Glomerular endothelial cell (primary cell): Measurements from ENCODE around the gene KBTBD6. TPM values are rescaled to one million over a fixed set of nuclear protein-coding genes. Genes with fewer than 3 reads are reported as not detected.
"Not testable (repeated sequence)": the region's sequence is repeated elsewhere in the genome, so short reads cannot be mapped to it uniquely, and the experiment has no call there.

Experiments
- DNase-seq: peaks from one replicate; pipeline ENCODE4 v3.0.0-alpha.2; 2011; ENCODE audit warnings: low read depth, low spot score; ENCODE audit errors: extremely low read depth
- total RNA-seq: library from RNA; depleted of rRNA; stranded (reverse); fragments of >200 nt; gene quantifications from 2 replicates; pipeline ENCODE4 v1.2.3, GENCODE V29; 2015

Gene KBTBD6
- total RNA-seq, 1 donor from 2014 or later = 5.8 TPM

- DNase-seq = no peak
These were observed 3.9 kb upstream of the KBTBD6 start for GRCh38 chr13:41136396-41137031.

- no peak for DNase-seq
These were observed 1.3 kb upstream of the KBTBD6 start for GRCh38 chr13:41133951-41134350.

- not testable (repeated sequence) for DNase-seq
These were observed 716 bp downstream of the KBTBD6 start for GRCh38 chr13:41131660-41132511.

DNA sequence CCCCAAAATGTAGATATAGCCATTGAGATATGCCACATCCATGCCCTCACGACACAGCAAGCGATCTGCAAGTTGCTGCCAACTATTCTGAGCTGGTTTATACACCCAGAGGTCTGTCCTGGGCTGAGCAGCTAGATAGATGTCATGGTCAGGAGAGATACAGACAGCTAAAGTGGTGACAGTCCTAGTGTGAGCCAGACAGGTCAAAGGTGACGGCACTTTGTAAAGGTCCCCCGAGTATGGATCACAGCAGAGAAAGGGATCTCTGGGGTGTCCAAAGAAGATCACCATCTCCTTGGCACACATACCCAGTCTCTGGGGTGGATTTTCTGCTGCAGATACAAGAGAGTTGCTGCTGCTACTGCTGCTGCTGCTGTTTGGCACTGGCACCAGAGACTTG lies 1.4 kb downstream of the KBTBD6 start:
- not testable (repeated sequence) for DNase-seq

DNA sequence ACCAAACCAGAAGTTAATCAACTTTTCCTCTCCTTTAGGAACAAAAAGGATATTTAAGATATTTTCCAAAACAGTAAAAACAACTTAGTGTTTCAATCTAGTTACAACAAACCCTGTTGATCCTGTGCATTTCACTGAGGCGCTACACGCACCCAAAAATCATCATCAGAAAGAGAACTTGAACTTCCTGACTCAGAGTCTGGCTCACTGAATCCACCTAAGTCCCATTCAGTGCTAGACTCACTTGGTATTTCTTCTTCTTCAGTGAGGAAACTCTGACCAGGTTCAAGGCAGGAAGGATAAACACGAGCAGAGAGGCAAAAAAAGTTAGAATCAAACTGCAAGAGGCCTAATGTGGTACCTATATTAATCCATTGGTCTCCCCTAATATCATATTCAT lies 2.2 kb downstream of the KBTBD6 start:
- DNase-seq = no peak

GRCh38 chr13:41127701-41128100 lies 4.9 kb downstream of the KBTBD6 start:
- DNase-seq = no peak

DNA sequence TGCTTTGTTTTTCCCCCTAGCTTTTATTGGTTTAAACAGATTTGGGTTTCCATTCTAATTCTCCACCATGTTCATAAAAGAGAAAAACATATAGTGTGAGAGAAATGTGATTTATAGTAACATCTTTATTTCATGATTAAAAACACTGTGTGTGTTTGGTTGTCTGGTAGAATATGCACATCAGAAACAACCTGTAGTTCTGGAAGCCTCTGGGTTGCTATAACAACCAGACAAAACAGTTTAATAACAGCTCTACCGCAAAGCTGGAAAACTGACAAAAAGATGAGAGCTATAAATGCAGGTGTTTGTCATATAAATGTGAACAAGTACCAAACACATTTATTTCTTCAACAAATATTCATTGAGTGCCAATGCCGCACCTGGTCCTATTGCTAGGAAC lies 9.8 kb downstream of the KBTBD6 start:
- DNase-seq = no peak

- DNase-seq = no peak
These were observed 14.7 kb downstream of the KBTBD6 start for GRCh38 chr13:41117869-41118268.

DNA sequence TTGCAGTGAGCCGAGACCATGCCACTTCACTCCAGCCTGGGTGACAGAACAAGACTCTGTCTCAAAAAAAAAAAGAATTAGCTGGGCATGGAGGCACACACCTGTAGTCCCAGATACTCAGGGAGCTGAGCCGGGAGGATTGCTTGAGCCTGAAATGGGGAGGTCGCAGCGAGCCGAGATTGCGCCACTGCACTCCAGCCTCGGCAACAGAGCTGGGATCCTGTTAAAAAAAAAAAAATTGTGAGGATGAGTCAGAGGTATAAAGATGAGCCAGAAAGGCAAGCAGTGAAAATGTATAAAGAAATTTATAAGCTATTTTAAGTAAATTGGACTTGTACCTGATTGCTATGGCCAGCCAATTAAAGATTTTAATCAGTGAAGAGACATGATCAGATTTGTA lies 21.1 kb downstream of the KBTBD6 start:
- DNase-seq = no peak

- no peak for DNase-seq
These were observed 25.0 kb downstream of the KBTBD6 start for GRCh38 chr13:41107584-41108014.

DNA sequence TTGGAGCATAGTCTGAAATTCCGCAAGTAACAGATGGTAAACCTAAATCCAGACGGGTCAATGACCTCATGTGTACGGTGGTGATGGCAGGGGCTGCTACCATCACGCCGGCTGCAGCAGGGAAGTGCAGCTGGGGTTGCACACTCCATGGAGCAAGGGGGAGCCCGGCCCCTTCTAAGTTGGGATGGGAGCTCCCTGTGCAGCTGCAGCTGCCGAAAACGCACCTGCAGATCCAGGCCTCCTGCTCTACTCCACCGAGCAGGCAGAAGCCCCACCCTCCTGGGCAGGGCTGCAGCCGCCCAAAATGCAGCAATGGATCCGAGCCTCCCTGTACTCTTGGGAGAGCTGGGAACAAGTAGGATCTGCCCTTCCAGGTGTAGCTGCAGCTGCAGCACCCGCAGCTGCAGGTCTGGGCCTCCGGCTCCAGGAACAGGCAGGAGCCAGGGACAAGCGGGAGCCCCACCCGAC lies 25.5 kb downstream of the KBTBD6 start:
- no peak for DNase-seq

DNA sequence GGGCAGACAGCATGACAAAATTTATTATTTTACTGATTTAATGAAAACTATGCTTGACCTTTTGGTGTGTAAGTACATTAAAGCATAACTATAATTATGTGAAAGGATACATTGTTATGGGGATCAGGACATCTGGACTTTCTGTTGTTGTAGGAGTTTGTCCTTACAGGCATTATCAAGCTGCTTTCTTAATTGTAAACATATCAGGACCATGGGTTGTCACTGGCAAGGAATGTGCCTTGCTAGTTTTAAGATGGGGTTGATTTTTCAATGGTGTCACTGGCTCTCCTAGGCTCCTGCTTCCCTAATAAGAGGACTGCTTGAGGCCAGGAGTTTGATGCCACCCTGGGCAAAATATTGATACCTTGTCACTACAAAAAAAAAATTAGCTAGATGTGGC lies 32.6 kb downstream of the KBTBD6 start:
- no peak for DNase-seq

DNA sequence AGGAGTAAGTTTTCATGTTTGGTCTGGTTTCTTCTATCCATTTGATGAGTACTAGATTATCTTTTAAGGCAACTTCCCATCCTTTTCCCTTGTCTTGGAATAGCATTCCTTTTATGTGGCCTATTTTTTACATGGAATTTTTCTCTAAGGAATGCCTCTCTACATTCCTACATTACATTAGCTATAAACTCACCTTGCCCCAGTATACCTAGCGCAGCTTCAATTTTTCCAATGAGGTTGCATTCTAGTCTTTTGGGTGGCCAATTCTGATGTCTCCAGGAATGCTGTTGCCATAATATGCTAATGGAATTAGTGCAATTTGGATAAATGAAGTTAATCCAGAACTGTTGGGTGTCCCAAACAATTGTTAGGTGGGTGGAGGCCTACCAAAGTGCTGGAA lies 33.8 kb downstream of the KBTBD6 start:
- DNase-seq = no peak

- DNase-seq = not testable (repeated sequence)
These were observed 36.9 kb downstream of the KBTBD6 start for GRCh38 chr13:41095681-41096080.

- no peak for DNase-seq
These were observed 46.5 kb downstream of the KBTBD6 start for GRCh38 chr13:41085961-41086585.

- no peak for DNase-seq
These were observed 52.9 kb downstream of the KBTBD6 start for GRCh38 chr13:41079725-41080124.

Other genes starting within 250 kb of the KBTBD6 start
- 63.6 and 65.6 TPM in 2 replicates for gene ELF1, start 113.5 kb downstream of the KBTBD6 start, total RNA-seq
- 6.2 and 8.8 TPM in 2 replicates for gene WBP4, start 71.3 kb downstream of the KBTBD6 start, total RNA-seq
- 3.8 and 4.6 TPM in 2 replicates for gene KBTBD7, start 61.8 kb upstream of the KBTBD6 start, total RNA-seq
- 6.0 and 11.7 TPM in 2 replicates for gene MTRF1, start 130.8 kb upstream of the KBTBD6 start, total RNA-seq
- gene NAA16, start 178.5 kb upstream of the KBTBD6 start, total RNA-seq = 5.7 and 7.9 TPM in 2 replicates